HepG2 (cell line): ENCODE measurements around the gene OPA3. TPM values are rescaled to one million over a fixed set of nuclear protein-coding genes. Genes with fewer than 3 reads are reported as not detected.

Experiments
- FOSL2 ChIP-seq: sonication (generic); formaldehyde crosslinking; IDR thresholded peaks from 2 replicates; pipeline ENCODE4 v1.4.0; 2020; ENCODE audit warnings: missing genetic modification reagents
- GZF1 ChIP-seq: sonication (generic); formaldehyde crosslinking; IDR thresholded peaks from 2 replicates; pipeline ENCODE4 v1.5.1; 2020; ENCODE audit warnings: mild to moderate bottlenecking, missing genetic modification reagents
- HNF4G ChIP-seq, 2 experiments: sonication (generic) in 1 of 2; formaldehyde crosslinking in 1 of 2; IDR thresholded peaks; 2 replicates each; pipeline versions ENCODE4 v1.4.0 to v1.6.1; 2011 to 2020; ENCODE audit warnings: borderline replicate concordance in 2 of 2, low read depth in 2 of 2, mild to moderate bottlenecking in 2 of 2, low read length in 1 of 2, missing genetic modification reagents in 1 of 2, moderate library complexity in 1 of 2
- HOXA7 ChIP-seq: sonication (generic); formaldehyde crosslinking; IDR thresholded peaks from 2 replicates; pipeline ENCODE4 v1.8.1; 2022; ENCODE audit warnings: mild to moderate bottlenecking, missing genetic modification reagents, moderate library complexity
- MXD3 ChIP-seq: IDR thresholded peaks from 2 replicates; pipeline ENCODE4 v1.6.1; 2016; ENCODE audit warnings: mild to moderate bottlenecking, missing biosample characterization, missing genetic modification reagents
- NKX3-1 ChIP-seq: sonication (generic); formaldehyde crosslinking; IDR thresholded peaks from 2 replicates; pipeline ENCODE4 v1.5.0; 2020; ENCODE audit warnings: missing genetic modification reagents
- NR0B2 ChIP-seq: sonication (generic); formaldehyde crosslinking; IDR thresholded peaks from 2 replicates; pipeline ENCODE4 v1.4.0; 2020; ENCODE audit warnings: mild to moderate bottlenecking, missing genetic modification reagents
- PHF5A ChIP-seq: IDR thresholded peaks from one replicate; pipeline ENCODE4 v1.6.1; 2018; ENCODE audit warnings: low read depth, missing genetic modification reagents; ENCODE audit not compliant: unreplicated experiment
- PRDM10 ChIP-seq: sonication (generic); formaldehyde crosslinking; IDR thresholded peaks from 2 replicates; pipeline ENCODE4 v1.4.0; 2020; ENCODE audit warnings: low read depth, missing genetic modification reagents
- ZBTB10 ChIP-seq: sonication (generic); formaldehyde crosslinking; IDR thresholded peaks from 2 replicates; pipeline ENCODE4 v1.4.0; 2020; ENCODE audit warnings: missing genetic modification reagents, borderline replicate concordance
- ZEB1 ChIP-seq: IDR thresholded peaks from 2 replicates; pipeline ENCODE4 v1.6.1; 2012; ENCODE audit warnings: mild to moderate bottlenecking, low read depth, inconsistent platforms; ENCODE audit not compliant: insufficient replicate concordance
- ZNF101 ChIP-seq: sonication (generic); formaldehyde crosslinking; IDR thresholded peaks from 2 replicates; pipeline ENCODE4 v1.4.0; 2020; ENCODE audit warnings: mild to moderate bottlenecking, low read depth, missing genetic modification reagents, borderline replicate concordance
- ZNF3 ChIP-seq: IDR thresholded peaks from 2 replicates; pipeline ENCODE4 v1.7.0; 2017; ENCODE audit warnings: inconsistent platforms
- ZNF501 ChIP-seq: sonication (generic); formaldehyde crosslinking; IDR thresholded peaks from 2 replicates; pipeline ENCODE4 v1.5.1; 2020; ENCODE audit warnings: mild to moderate bottlenecking, moderate library complexity, missing genetic modification reagents
- ZNF761 ChIP-seq: sonication (generic); formaldehyde crosslinking; conservative IDR thresholded peaks from 2 replicates; pipeline ENCODE4 v1.4.0; 2020; ENCODE audit warnings: mild to moderate bottlenecking, missing genetic modification reagents
- ZSCAN31 ChIP-seq: sonication (generic); formaldehyde crosslinking; IDR thresholded peaks from 2 replicates; pipeline ENCODE4 v1.5.0; 2020; ENCODE audit warnings: low read depth, mild to moderate bottlenecking, missing genetic modification reagents
- polyA plus RNA-seq, 8 experiments: library from polyadenylated mRNA; depleted of rRNA in 3 of 8; stranded (reverse) in 7 of 8; unstranded in 1 of 8; fragments of >200 nt; fragmentation: Illumina TruSeq in 4 of 8; extraction: Trizol in 4 of 8; gene quantifications; 2 replicates each; pipeline versions ENCODE4 v1.2.1 to v1.2.3, GENCODE V29; 2011 to 2016; ENCODE audit warnings: low read depth in 4 of 8, missing spikeins in 1 of 8, mixed read lengths in 1 of 8; ENCODE audit not compliant: insufficient read depth in 1 of 8
- total RNA-seq, 5 experiments: library from RNA; depleted of rRNA; stranded (reverse); fragments of >200 nt; fragmentation: Illumina TruSeq; extraction: Trizol; gene quantifications; 2 replicates each; pipeline ENCODE4 v1.2.3, GENCODE V29; 2016; ENCODE audit warnings: low read depth in 1 of 5
- TF ChIP-seq, protein P1 (sequence below): sonication (generic); formaldehyde crosslinking; IDR thresholded peaks from 2 replicates; pipeline ENCODE4 v1.5.0; 2020; ENCODE audit warnings: mild to moderate bottlenecking, missing genetic modification reagents, borderline replicate concordance

Gene OPA3
- total and polyA plus RNA-seq, 2 of the 13 experiments (the other 11 are each of a cell fraction or from before 2014, with no cell fraction given), result 8.3 to 17.7 TPM

- TF ChIP-seq ZSCAN31, result peak; percentile 80
- TF ChIP-seq ZNF3 (CRISPR knock-in tag), result no peak
- 0 out of 2 replicates have a peak, but pooled peaks have one; percentile 68 for TF ChIP-seq ZBTB10
- peak; percentile 49 for TF ChIP-seq FOSL2
- 0 out of 2 replicates have a peak, but pooled peaks have one; percentile 40 for TF ChIP-seq ZNF761 (CRISPR knock-in tag)
- TF ChIP-seq NR0B2 (CRISPR knock-in tag), result 0 out of 2 replicates have a peak, but pooled peaks have one; percentile 71
- peak; percentile 55; the same call in 1 of the 2 replicates for TF ChIP-seq ZNF501 (CRISPR knock-in tag)
- TF ChIP-seq, protein P1, sequence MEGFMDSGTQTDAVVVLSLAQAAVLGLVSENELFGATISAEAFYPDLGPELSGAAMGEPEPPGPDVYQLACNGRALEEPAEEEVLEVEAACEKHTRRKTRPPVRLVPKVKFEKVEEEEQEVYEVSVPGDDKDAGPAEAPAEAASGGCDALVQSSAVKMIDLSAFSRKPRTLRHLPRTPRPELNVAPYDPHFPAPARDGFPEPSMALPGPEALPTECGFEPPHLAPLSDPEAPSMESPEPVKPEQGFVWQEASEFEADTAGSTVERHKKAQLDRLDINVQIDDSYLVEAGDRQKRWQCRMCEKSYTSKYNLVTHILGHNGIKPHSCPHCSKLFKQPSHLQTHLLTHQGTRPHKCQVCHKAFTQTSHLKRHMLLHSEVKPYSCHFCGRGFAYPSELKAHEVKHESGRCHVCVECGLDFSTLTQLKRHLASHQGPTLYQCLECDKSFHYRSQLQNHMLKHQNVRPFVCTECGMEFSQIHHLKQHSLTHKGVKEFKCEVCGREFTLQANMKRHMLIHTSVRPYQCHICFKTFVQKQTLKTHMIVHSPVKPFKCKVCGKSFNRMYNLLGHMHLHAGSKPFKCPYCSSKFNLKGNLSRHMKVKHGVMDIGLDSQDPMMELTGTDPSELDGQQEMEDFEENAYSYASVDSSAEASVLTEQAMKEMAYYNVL (CRISPR knock-in tag), result peak; percentile 74; the same call in 1 of the 2 replicates
- no peak for TF ChIP-seq ZEB1
- TF ChIP-seq HNF4G (IDR thresholded peaks at IDR 0.05; ENCODE audit: borderline replicate concordance, low read depth, low read length), result no peak
- 0 out of 2 replicates have a peak, but pooled peaks have one; percentile 43 for TF ChIP-seq HNF4G (CRISPR knock-in tag; IDR thresholded peaks at IDR 0.05; ENCODE audit: borderline replicate concordance, low read depth)
- peak; percentile 88; the same call in 1 of the 2 replicates for TF ChIP-seq NKX3-1 (CRISPR knock-in tag)
- TF ChIP-seq PHF5A (CRISPR knock-in tag), result no peak
- no peak for TF ChIP-seq ZNF101 (CRISPR knock-in tag)
- peak; percentile 95 for TF ChIP-seq MXD3 (CRISPR knock-in tag)
- TF ChIP-seq HOXA7, result no peak
- TF ChIP-seq PRDM10, result 0 out of 2 replicates have a peak, but pooled peaks have one; percentile 44
- peak; percentile 75; the same call in 1 of the 2 replicates for TF ChIP-seq GZF1 (CRISPR knock-in tag)
Observed at GRCh38 chr19:45496349-45496953, 88.2 kb downstream of the OPA3 start (continued).
